Gastrocnemius medialis (tissue), 4 donors: Measurements from ENCODE around the gene SERPINE2. TPM values are rescaled to one million over a fixed set of nuclear protein-coding genes. Genes with fewer than 3 reads are reported as not detected.

Source experiments
- ATAC-seq, 2 donors: fragments of 150-250 bp; one replicate each; pipeline ENCODE4 v1.9.1; 2016
- DNase-seq, 2 donors: peaks; one replicate each; pipeline ENCODE4 v3.0.0-alpha.2; 2019
- H3K27ac ChIP-seq, 4 donors: fragments of 200-600 bp; sonication (generic); 1 replicate in 1 of 4; 2 replicates in 3 of 4; pipeline ENCODE4 v1.5.1; 2016 to 2018; ENCODE audit warnings: mild to moderate bottlenecking in 2 of 4, moderate library complexity in 1 of 4
- H3K27me3 ChIP-seq, 3 donors: fragments of 200-600 bp; sonication (generic) in 2 of 3; 1 replicate in 1 of 3; 2 replicates in 2 of 3; pipeline versions ENCODE4 v1.5.1 to v1.6.0; 2016 to 2019; ENCODE audit warnings: mild to moderate bottlenecking in 1 of 3, moderate library complexity in 1 of 3
- H3K36me3 ChIP-seq, 2 donors: fragments of 200-600 bp; sonication (generic) in 1 of 2; one replicate each; pipeline ENCODE4 v1.5.1; 2017 to 2018
- H3K4me1 ChIP-seq, 2 donors: fragments of 200-600 bp; sonication (generic) in 1 of 2; one replicate each; pipeline ENCODE4 v1.5.1; 2016 to 2017; ENCODE audit warnings: mild to moderate bottlenecking in 2 of 2
- H3K4me3 ChIP-seq, 4 donors: fragments of 200-600 bp; sonication (generic) in 3 of 4; 1 replicate in 1 of 4; 2 replicates in 3 of 4; pipeline ENCODE4 v1.5.1; 2016 to 2019; ENCODE audit warnings: mild to moderate bottlenecking in 2 of 4
- H3K9me3 ChIP-seq, 3 donors: fragments of 200-600 bp; sonication (generic) in 2 of 3; 1 replicate in 1 of 3; 2 replicates in 2 of 3; pipeline ENCODE4 v1.5.1; 2016 to 2019
- CTCF ChIP-seq, 5 experiments: fragments of 450-650 bp in 3 of 5; fragments of 200-600 bp in 2 of 5; sonication (generic) in 2 of 5; IDR thresholded peaks in 4 of 5; conservative IDR thresholded peaks in 1 of 5; 1 replicate in 4 of 5; 2 replicates in 1 of 5; pipeline ENCODE4 v1.5.1; 2016 to 2019; ENCODE audit warnings: antibody characterized with exemption in 5 of 5, mild to moderate bottlenecking in 3 of 5, moderate library complexity in 3 of 5
- POLR2A ChIP-seq, 2 donors: fragments of 450-650 bp; IDR thresholded peaks; one replicate each; pipeline ENCODE4 v1.6.1; 2017; ENCODE audit warnings: antibody characterized with exemption in 2 of 2, mild to moderate bottlenecking in 2 of 2, moderate library complexity in 2 of 2
- in situ Hi-C, 4 donors: fragments of 200-750 bp; cut with MboI; loops; one replicate each; pipeline versions ENCODE4 v1.15.0 to v1.8.0; 2017; ENCODE audit warnings: low sequenced_read_pairs in 4 of 4
- intact Hi-C: fragments of 100-400 bp; cut with DNase I; formaldehyde crosslinking; loops from one replicate; pipeline ENCODE4 v1.15.1; 2023; ENCODE audit warnings: low total_unique reads
- total RNA-seq, 4 donors: library from RNA; depleted of rRNA; stranded (reverse); fragments of >200 nt; gene quantifications; one replicate each; pipeline versions ENCODE4 v1.1.0 to v1.2.3, GENCODE V29; 2016

SERPINE2 gene
- total RNA-seq, 4 donors from 2014 or later, result 0.41 to 2.8 (median 1.4) TPM

DNA sequence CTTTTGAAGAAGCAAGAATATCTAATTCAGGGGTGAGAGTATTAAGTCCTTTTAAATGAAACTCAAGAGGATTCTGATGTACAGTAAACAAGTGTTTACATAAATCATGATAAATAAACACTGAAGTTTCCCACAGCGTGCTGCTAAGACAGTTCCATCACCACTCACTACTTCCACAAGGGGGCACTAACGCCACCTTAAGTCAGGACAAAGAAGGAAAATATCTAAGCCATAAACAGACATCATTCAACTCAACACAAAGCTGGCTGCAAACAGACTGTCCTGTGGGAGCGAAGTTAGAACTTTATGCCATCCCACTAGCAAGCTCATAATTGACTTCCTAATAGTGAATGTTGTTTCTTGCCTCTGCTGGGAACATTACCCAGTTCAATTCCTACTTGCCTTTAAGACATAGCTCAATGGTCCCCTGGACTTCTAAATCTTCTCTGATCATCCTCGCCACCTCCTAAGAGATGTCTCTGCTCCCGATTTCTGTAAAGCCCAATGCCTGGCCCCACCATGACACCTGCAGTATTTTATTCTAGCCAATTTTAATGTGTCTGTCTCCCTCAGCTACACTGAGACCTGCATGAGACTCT, 45.4 kb downstream of the SERPINE2 start:
- H3K27me3 ChIP-seq, result no peaks in the 10 kb centered on the region
- DNase-seq (peak in 1 of 2 donors; percentile 36), ATAC-seq (peak; percentile 68 to 74)
- no peaks in the 10 kb centered on the region for H3K4me1 ChIP-seq
- H3K4me3 ChIP-seq, result no peak overlapping the region
- in situ Hi-C loops (loop anchor here (5.0 to 10.0 kb wide), 3 partner anchors 281 to 294 kb away; no protein-coding TSS in a partner anchor), intact Hi-C loops (loop anchor here (1.0 to 5.0 kb wide), 2 partner anchors 291 to 379 kb away; no protein-coding TSS in a partner anchor)
- H3K27ac ChIP-seq, result no peak overlapping the region
- H3K9me3 ChIP-seq, result no peaks in the 10 kb centered on the region
- TF ChIP-seq CTCF (IDR thresholded peaks at IDR 0.05 in 4 of 5, conservative IDR thresholded peaks at IDR 0.05 in 1 of 5) (peak; percentile 35 to 79 (median 61)), POLR2A (IDR thresholded peaks at IDR 0.05) (no peak)
- no peaks in the 10 kb centered on the region for H3K36me3 ChIP-seq

DNA sequence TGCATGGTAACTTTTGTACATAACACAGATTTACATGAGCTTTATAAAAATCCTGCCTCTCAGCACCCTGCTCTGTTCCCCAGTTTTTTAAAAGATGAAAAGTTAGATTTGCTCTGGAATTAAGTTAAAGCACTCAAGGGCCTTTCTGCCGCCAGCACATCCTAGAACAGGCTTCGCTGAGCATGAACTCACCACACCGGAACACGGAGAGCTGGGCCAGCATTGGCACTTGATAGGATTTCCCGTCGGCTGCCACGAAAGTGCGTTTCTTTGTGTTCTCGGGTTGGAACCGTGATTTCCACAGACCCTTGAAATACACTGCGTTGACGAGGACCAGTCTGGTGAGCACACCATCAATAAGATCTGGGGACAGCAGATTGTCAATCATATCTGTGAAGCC, 47.5 kb downstream of the SERPINE2 start:
- Histone ChIP-seq H3K27ac (no peak overlapping the region), H3K36me3 (no peaks in the 10 kb centered on the region), H3K27me3 (no peaks in the 10 kb centered on the region), H3K9me3 (no peaks in the 10 kb centered on the region), H3K4me1 (no peaks in the 10 kb centered on the region), H3K4me3 (no peak overlapping the region)
- TF ChIP-seq CTCF (IDR thresholded peaks at IDR 0.05 in 4 of 5, conservative IDR thresholded peaks at IDR 0.05 in 1 of 5) (no peak), POLR2A (IDR thresholded peaks at IDR 0.05) (no peak)
- DNase-seq, result no peak
- intact Hi-C loops, result loop anchor here (5.0 kb wide), 1 partner anchor 381 kb away; no protein-coding TSS in a partner anchor
- no peak for ATAC-seq
- in situ Hi-C loops, result loop anchor here (5.0 to 10.0 kb wide), 3 partner anchors 283 to 296 kb away; no protein-coding TSS in a partner anchor

GRCh38 chr2:223989856-223990232, 49.2 kb downstream of the SERPINE2 start:
- DNase-seq (no peak), ATAC-seq (no peak)
- no peaks in the 10 kb centered on the region for H3K36me3 ChIP-seq
- H3K4me3 ChIP-seq, result no peak overlapping the region
- intact Hi-C loops, result loop anchor here (5.0 kb wide), 1 partner anchor 382 kb away; no protein-coding TSS in a partner anchor
- in situ Hi-C loops, result loop anchor here (5.0 to 10.0 kb wide), 3 partner anchors 285 to 297 kb away; no protein-coding TSS in a partner anchor
- no peaks in the 10 kb centered on the region for H3K27me3 ChIP-seq
- no peak overlapping the region for H3K27ac ChIP-seq
- H3K4me1 ChIP-seq, result no peaks in the 10 kb centered on the region
- H3K9me3 ChIP-seq, result no peaks in the 10 kb centered on the region
- TF ChIP-seq POLR2A (IDR thresholded peaks at IDR 0.05) (no peak), CTCF (IDR thresholded peaks at IDR 0.05 in 4 of 5, conservative IDR thresholded peaks at IDR 0.05 in 1 of 5) (no peak)

GRCh38 chr2:223989206-223989855, 49.8 kb downstream of the SERPINE2 start:
- H3K4me1 ChIP-seq, result no peaks in the 10 kb centered on the region
- H3K9me3 ChIP-seq, result no peaks in the 10 kb centered on the region
- H3K27ac ChIP-seq, result no peak overlapping the region
- intact Hi-C loops, result no loop called here
- ATAC-seq (no peak), DNase-seq (no peak)
- no peaks in the 10 kb centered on the region for H3K27me3 ChIP-seq
- H3K4me3 ChIP-seq, result no peak overlapping the region
- TF ChIP-seq POLR2A (IDR thresholded peaks at IDR 0.05) (no peak), CTCF (IDR thresholded peaks at IDR 0.05 in 4 of 5, conservative IDR thresholded peaks at IDR 0.05 in 1 of 5) (no peak)
- H3K36me3 ChIP-seq, result no peaks in the 10 kb centered on the region
- in situ Hi-C loops, result no loop called here
